Lower leg skin (tissue), 3 donors: ENCODE results near the gene MTFR1L.

Experiments used
- CTCF ChIP-seq, 3 donors: fragments of 450-650 bp; IDR thresholded peaks; one replicate each; pipeline ENCODE4 v1.5.1; 2016; ENCODE audit warnings: antibody characterized with exemption in 3 of 3, mild to moderate bottlenecking in 3 of 3, moderate library complexity in 2 of 3
- POLR2A ChIP-seq, 2 donors: fragments of 450-650 bp; IDR thresholded peaks; one replicate each; pipeline ENCODE4 v1.6.1; 2016 to 2017; ENCODE audit warnings: antibody characterized with exemption in 2 of 2, mild to moderate bottlenecking in 1 of 2, moderate library complexity in 1 of 2

GRCh38 chr1:25809929-25810328 lies 9.8 kb upstream of the MTFR1L start:
- TF ChIP-seq POLR2A (IDR thresholded peaks at IDR 0.05) (no peak), CTCF (IDR thresholded peaks at IDR 0.05) (no peak)
